Adrenal gland (tissue), 5 donors: ENCODE measurements around the gene TSSC4.

Source experiments
- POLR2A ChIP-seq, 2 donors: fragments of 450-650 bp; IDR thresholded peaks; one replicate each; pipeline ENCODE4 v1.6.1; 2017; ENCODE audit warnings: antibody characterized with exemption in 2 of 2, mild to moderate bottlenecking in 2 of 2, moderate library complexity in 1 of 2
- TF ChIP-seq, protein P1 (sequence below), 6 experiments: fragments of 450-650 bp in 4 of 6; fragments of 200-600 bp in 2 of 6; sonication (generic) in 1 of 6; IDR thresholded peaks; 1 replicate in 5 of 6; 2 replicates in 1 of 6; pipeline versions ENCODE4 v1.5.1 to v1.8.0; 2016 to 2021; ENCODE audit warnings: antibody characterized with exemption in 6 of 6, mild to moderate bottlenecking in 2 of 6, moderate library complexity in 1 of 6
- donor health status: DM: no; HTN: no; CAD: no.

DNA sequence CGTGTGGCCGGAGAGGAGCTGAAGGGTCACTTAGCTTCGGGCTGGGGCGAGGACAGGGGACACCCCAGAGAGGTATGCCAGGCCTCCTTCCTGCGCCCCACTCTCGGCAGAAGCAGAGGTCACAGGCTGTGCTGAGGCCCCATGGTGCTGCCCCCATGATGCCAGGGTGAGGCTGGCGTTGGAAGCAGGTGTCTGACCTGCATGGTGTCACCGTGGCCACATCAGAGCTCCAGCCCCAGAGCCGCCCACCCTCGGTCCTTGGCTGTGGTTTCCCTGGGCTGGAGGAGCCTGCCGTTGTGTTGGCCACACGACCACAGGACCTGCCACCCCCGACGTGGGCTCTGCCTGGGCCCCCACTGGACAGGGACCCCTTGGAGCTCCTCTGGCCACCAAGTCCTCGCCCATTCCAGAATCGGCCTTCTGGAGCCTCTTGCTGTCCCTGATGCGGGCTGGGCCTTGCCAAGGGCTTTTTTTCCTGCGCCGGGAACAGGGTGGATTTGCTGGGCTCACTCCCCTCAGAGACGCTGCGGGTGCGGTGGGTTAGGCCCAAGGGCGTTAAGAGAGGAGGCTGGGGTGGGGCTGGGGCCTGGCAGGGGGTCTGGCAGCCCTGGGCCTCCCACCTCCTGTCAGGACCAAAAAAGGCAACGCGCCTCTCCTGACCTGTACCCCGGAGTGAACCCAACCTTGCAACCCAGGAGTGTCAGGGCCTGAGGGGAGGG is 8.2 kb upstream of the TSSC4 start:
- no peak for TF ChIP-seq POLR2A (IDR thresholded peaks at IDR 0.05)
- TF ChIP-seq, protein P1, sequence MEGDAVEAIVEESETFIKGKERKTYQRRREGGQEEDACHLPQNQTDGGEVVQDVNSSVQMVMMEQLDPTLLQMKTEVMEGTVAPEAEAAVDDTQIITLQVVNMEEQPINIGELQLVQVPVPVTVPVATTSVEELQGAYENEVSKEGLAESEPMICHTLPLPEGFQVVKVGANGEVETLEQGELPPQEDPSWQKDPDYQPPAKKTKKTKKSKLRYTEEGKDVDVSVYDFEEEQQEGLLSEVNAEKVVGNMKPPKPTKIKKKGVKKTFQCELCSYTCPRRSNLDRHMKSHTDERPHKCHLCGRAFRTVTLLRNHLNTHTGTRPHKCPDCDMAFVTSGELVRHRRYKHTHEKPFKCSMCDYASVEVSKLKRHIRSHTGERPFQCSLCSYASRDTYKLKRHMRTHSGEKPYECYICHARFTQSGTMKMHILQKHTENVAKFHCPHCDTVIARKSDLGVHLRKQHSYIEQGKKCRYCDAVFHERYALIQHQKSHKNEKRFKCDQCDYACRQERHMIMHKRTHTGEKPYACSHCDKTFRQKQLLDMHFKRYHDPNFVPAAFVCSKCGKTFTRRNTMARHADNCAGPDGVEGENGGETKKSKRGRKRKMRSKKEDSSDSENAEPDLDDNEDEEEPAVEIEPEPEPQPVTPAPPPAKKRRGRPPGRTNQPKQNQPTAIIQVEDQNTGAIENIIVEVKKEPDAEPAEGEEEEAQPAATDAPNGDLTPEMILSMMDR (IDR thresholded peaks at IDR 0.05): no peak
